HG02938 (cell line): ENCODE data around the gene MRPL4.

Experiments
- ATAC-seq: cut with Tn5 transposase; IDR thresholded peaks from one replicate; pipeline ENCODE4 v1.9.1; 2021; ENCODE audit warnings: mild to moderate bottlenecking, moderate library complexity; ENCODE audit not compliant: unreplicated experiment

Gene MRPL4

GRCh38 chr19:10286803-10287737, 35.1 kb downstream of the MRPL4 start, which contains the start of gene ICAM4:
Gene ICAM4 (plus strand): TSS chr19:10286955. CDS start chr19:10287013, 58 bp downstream.
- no peak for ATAC-seq

GRCh38 chr19:10288662-10289166, 36.7 kb downstream of the MRPL4 start:
- ATAC-seq, result no peak

- ATAC-seq, result no peak
Measured at GRCh38 chr19:10289167-10289835, 37.3 kb downstream of the MRPL4 start.

- no peak for ATAC-seq
Measured at GRCh38 chr19:10289836-10290356, 37.9 kb downstream of the MRPL4 start, which contains the start of gene ICAM5. Gene ICAM5 (plus strand): TSS chr19:10289952. CDS start chr19:10290044, 92 bp downstream.

- ATAC-seq, result no peak
Measured at GRCh38 chr19:10290357-10290875, 38.4 kb downstream of the MRPL4 start.

GRCh38 chr19:10290876-10291553, 39.0 kb downstream of the MRPL4 start:
- ATAC-seq, result no peak

GRCh38 chr19:10291554-10292205, 39.7 kb downstream of the MRPL4 start:
- ATAC-seq, result no peak

- peak; percentile 35 for ATAC-seq
Measured at GRCh38 chr19:10292206-10292788, 40.3 kb downstream of the MRPL4 start.

- no peak for ATAC-seq
Measured at GRCh38 chr19:10292789-10293636, 41.0 kb downstream of the MRPL4 start.

GRCh38 chr19:10293637-10294367, 41.8 kb downstream of the MRPL4 start:
- no peak for ATAC-seq

GRCh38 chr19:10294368-10294697, 42.3 kb downstream of the MRPL4 start:
- no peak for ATAC-seq

- ATAC-seq, result no peak
Measured at GRCh38 chr19:10295305-10295846, 43.4 kb downstream of the MRPL4 start.

- ATAC-seq, result no peak
Measured at GRCh38 chr19:10295847-10296591, 44.0 kb downstream of the MRPL4 start.

GRCh38 chr19:10299545-10300458, 47.8 kb downstream of the MRPL4 start:
- no peak for ATAC-seq

- ATAC-seq, result no peak
Measured at GRCh38 chr19:10305139-10305806, 53.3 kb downstream of the MRPL4 start.

GRCh38 chr19:10306327-10306726, 54.3 kb downstream of the MRPL4 start:
- no peak for ATAC-seq
